Measurements from ENCODE around the gene NEUROD2. TPM values are rescaled to one million over a fixed set of nuclear protein-coding genes. Genes with fewer than 3 reads are reported as not detected.

The NEUROD2 gene
- total RNA-seq, 6 donors from 2014 or later: not detected

GRCh38 chr17:39563476-39563875 lies 44.2 kb downstream of the NEUROD2 start:
- 56 to 70% methylated on average over 17 of the region's 17 CpGs for WGBS, 2 donors

GRCh38 chr17:39562976-39563375 lies 44.7 kb downstream of the NEUROD2 start:
- no peaks in the 10 kb centered on the region for H3K27me3 ChIP-seq
- DNase-seq (no peak), ATAC-seq (ENCODE audit: low FRiP score in 2 of 2) (no peak)
- no peaks in the 10 kb centered on the region for H3K9me3 ChIP-seq
- no peaks in the 10 kb centered on the region for H3K4me1 ChIP-seq
- H3K36me3 ChIP-seq: peaks cover 0 to 53% (median 27%) of the 10 kb centered on the region in 4 donors
- 91 to 94% methylated on average over 7 of the region's 7 CpGs for WGBS, 2 donors
- H3K27ac ChIP-seq: no peak overlapping the region
- no peak overlapping the region for H3K4me3 ChIP-seq
- TF ChIP-seq EP300 (IDR thresholded peaks at IDR 0.05) (no peak), POLR2A (IDR thresholded peaks at IDR 0.05) (no peak), CTCF (IDR thresholded peaks at IDR 0.05) (no peak), POLR2AphosphoS5 (IDR thresholded peaks at IDR 0.05) (no peak)

More at GRCh38 chr17:39563476-39563875, 44.2 kb downstream of the NEUROD2 start:
- no peak overlapping the region for H3K4me3 ChIP-seq
- TF ChIP-seq POLR2A (IDR thresholded peaks at IDR 0.05): no peak
- TF ChIP-seq EP300 (IDR thresholded peaks at IDR 0.05): no peak
- no peak for TF ChIP-seq POLR2AphosphoS5 (IDR thresholded peaks at IDR 0.05)
- TF ChIP-seq CTCF (IDR thresholded peaks at IDR 0.05): no peak
- H3K27me3 ChIP-seq: no peaks in the 10 kb centered on the region
- no peak for DNase-seq
- no peaks in the 10 kb centered on the region for H3K9me3 ChIP-seq
- no peak for ATAC-seq (ENCODE audit: low FRiP score in 2 of 2)
- no peak overlapping the region for H3K27ac ChIP-seq
- H3K36me3 ChIP-seq: peaks cover 0 to 53% (median 27%) of the 10 kb centered on the region in 4 donors
- H3K4me1 ChIP-seq: no peaks in the 10 kb centered on the region

- ATAC-seq (ENCODE audit: low FRiP score in 2 of 2) (no peak), DNase-seq (no peak)
- TF ChIP-seq POLR2AphosphoS5 (IDR thresholded peaks at IDR 0.05): no peak
- TF ChIP-seq EP300 (IDR thresholded peaks at IDR 0.05): no peak
- no peak for TF ChIP-seq POLR2A (IDR thresholded peaks at IDR 0.05)
- no peak for TF ChIP-seq CTCF (IDR thresholded peaks at IDR 0.05)
- 71 to 75% methylated on average over 1 of the region's 1 CpG for WGBS, 2 donors
- Histone ChIP-seq H3K4me3 (no peak overlapping the region), H3K36me3 (peaks cover 0 to 56% (median 32%) of the 10 kb centered on the region in 4 donors), H3K27ac (no peak overlapping the region), H3K9me3 (no peaks in the 10 kb centered on the region), H3K4me1 (no peaks in the 10 kb centered on the region), H3K27me3 (no peaks in the 10 kb centered on the region)
Observed at GRCh38 chr17:39562395-39562794, 45.3 kb downstream of the NEUROD2 start.

GRCh38 chr17:39556423-39556822 lies 51.3 kb downstream of the NEUROD2 start:
- H3K9me3 ChIP-seq: no peaks in the 10 kb centered on the region
- ATAC-seq (ENCODE audit: low FRiP score in 2 of 2) (no peak), DNase-seq (no peak)
- peaks cover 7 to 85% (median 48%) of the 10 kb centered on the region in 4 donors for H3K36me3 ChIP-seq
- H3K27me3 ChIP-seq: no peaks in the 10 kb centered on the region
- H3K27ac ChIP-seq: no peak overlapping the region
- H3K4me3 ChIP-seq: no peak overlapping the region
- H3K4me1 ChIP-seq: no peaks in the 10 kb centered on the region
- WGBS, 2 donors: 63 to 70% methylated on average over 1 of the region's 1 CpG
- no peak for TF ChIP-seq POLR2A (IDR thresholded peaks at IDR 0.05)
- TF ChIP-seq CTCF (IDR thresholded peaks at IDR 0.05): no peak
- TF ChIP-seq POLR2AphosphoS5 (IDR thresholded peaks at IDR 0.05): no peak
- no peak for TF ChIP-seq EP300 (IDR thresholded peaks at IDR 0.05)

- Histone ChIP-seq H3K4me3 (no peak overlapping the region), H3K27me3 (no peaks in the 10 kb centered on the region), H3K4me1 (no peaks in the 10 kb centered on the region), H3K27ac (no peak overlapping the region), H3K36me3 (peaks cover 7 to 86% (median 48%) of the 10 kb centered on the region in 4 donors), H3K9me3 (no peaks in the 10 kb centered on the region)
- no peak for ATAC-seq (ENCODE audit: low FRiP score in 2 of 2)
- DNase-seq: no peak
- TF ChIP-seq POLR2A (IDR thresholded peaks at IDR 0.05): no peak
- TF ChIP-seq CTCF (IDR thresholded peaks at IDR 0.05): no peak
- TF ChIP-seq EP300 (IDR thresholded peaks at IDR 0.05): no peak
- no peak for TF ChIP-seq POLR2AphosphoS5 (IDR thresholded peaks at IDR 0.05)
- 67 to 86% methylated on average over 2 of the region's 2 CpGs for WGBS, 2 donors
Observed at GRCh38 chr17:39555368-39555767, 52.4 kb downstream of the NEUROD2 start.
